Activated T-helper 1 cell treated with anti-CD3 and anti-CD28 coated beads, Interleukin-12 subunit alpha, Interleukin-12 subunit beta, Interleukin-2, Interleukin-4 antibody, amounts not matched to agents 30 ng/mL and 10 ng/mL and 1 ng/mL, durations not matched to agents 14 hours and 24 hours and 36 hours (primary cell): Measurements from ENCODE around the gene INSL6. TPM values are rescaled to one million over a fixed set of nuclear protein-coding genes. Genes with fewer than 3 reads are reported as not detected.

Experiments
- DNase-seq: peaks from one replicate; pipeline ENCODE4 v3.0.0; 2021; ENCODE audit warnings: low spot score
- H3K27ac Mint-ChIP-seq: one replicate; pipeline ENCODE4 v1.8.0; 2021; ENCODE audit warnings: mild to moderate bottlenecking, mixed read lengths
- H3K27me3 Mint-ChIP-seq: one replicate; pipeline ENCODE4 v1.8.0; 2022; ENCODE audit warnings: mild to moderate bottlenecking, moderate library complexity, mixed read lengths; ENCODE audit not compliant: insufficient read depth
- H3K36me3 Mint-ChIP-seq: one replicate; pipeline ENCODE4 v1.8.0; 2021; ENCODE audit warnings: low read depth, mixed read lengths
- H3K4me1 Mint-ChIP-seq: one replicate; pipeline ENCODE4 v1.8.0; 2021; ENCODE audit warnings: low read depth, mixed read lengths
- H3K4me3 Mint-ChIP-seq: one replicate; pipeline ENCODE4 v1.8.0; 2021; ENCODE audit warnings: mild to moderate bottlenecking, moderate library complexity, mixed read lengths
- H3K9me3 Mint-ChIP-seq: one replicate; pipeline ENCODE4 v1.8.0; 2021; ENCODE audit warnings: mixed read lengths
- intact Hi-C: fragments of 100-400 bp; cut with micrococcal nuclease; formaldehyde crosslinking; loops from one replicate; pipeline ENCODE4 v1.15.1; 2024
- total RNA-seq: library from RNA; stranded (reverse); gene quantifications from 2 replicates; pipeline ENCODE4 v1.2.3, GENCODE V29; 2022

The INSL6 gene
- total RNA-seq, 1 donor from 2014 or later = not detected

DNA sequence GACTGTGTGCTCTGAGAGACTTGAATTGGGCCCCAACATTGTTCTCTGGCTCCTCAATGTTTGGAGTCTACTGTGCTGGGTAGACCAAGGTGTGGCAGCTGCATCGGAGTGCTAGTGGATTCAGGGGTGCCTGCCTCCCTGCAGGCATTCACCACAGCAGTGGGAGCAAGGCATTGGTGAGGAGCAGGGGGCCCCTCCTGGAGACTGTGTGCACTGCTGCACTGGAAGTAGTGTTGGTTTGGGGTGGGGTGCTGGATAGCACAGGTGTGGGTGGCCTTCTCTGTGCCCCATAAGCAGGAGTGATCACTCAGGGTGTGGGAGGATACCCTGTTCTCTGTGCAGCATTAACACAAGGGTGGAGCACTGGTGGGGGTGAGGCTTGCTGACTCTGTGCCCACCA lies 39.2 kb downstream of the INSL6 start:
- Mint-ChIP-seq H3K36me3 (peaks cover 74% of the 10 kb centered on the region), H3K9me3 (peaks cover 34% of the 10 kb centered on the region), H3K4me3 (no peak overlapping the region), H3K4me1 (peaks cover 8% of the 10 kb centered on the region), H3K27ac (no peak overlapping the region), H3K27me3 (no peaks in the 10 kb centered on the region)
- DNase-seq = no peak
- intact Hi-C loops = no loop called here

DNA sequence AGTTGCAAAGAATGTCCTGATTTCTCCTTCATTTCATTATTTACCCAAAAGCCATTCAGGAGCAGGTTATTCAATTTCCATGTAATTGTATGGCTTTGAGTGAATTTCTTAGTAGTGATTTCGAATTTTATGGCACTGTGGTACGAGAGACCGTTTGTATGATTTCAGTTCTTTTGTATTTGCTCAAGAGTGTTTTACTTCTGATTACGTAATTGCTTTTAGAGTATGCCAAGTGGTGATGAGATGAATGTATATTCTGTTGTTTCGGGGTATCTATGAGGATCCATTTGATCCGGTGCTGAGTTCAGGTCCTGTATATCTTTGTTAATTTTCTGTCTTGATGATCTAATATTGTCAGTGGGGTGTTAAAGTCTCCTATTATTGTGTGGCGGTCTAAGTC lies 41.2 kb downstream of the INSL6 start:
- no peak overlapping the region for H3K27ac Mint-ChIP-seq
- intact Hi-C loops = no loop called here

GRCh38 chr9:5140151-5140550 lies 45.3 kb downstream of the INSL6 start:
- intact Hi-C loops = no loop called here
- Mint-ChIP-seq H3K27ac (no peak overlapping the region), H3K4me3 (no peak overlapping the region), H3K27me3 (no peaks in the 10 kb centered on the region), H3K4me1 (peaks cover 8% of the 10 kb centered on the region), H3K36me3 (peaks cover 44% of the 10 kb centered on the region), H3K9me3 (peaks cover 26% of the 10 kb centered on the region)
- DNase-seq = no peak

More for the DNA sequence above, 41.2 kb downstream of the INSL6 start:
- no peak overlapping the region for H3K4me3 Mint-ChIP-seq
- peaks cover 8% of the 10 kb centered on the region for H3K4me1 Mint-ChIP-seq
- DNase-seq = no peak
- H3K27me3 Mint-ChIP-seq = no peaks in the 10 kb centered on the region
- H3K36me3 Mint-ChIP-seq = peaks cover 66% of the 10 kb centered on the region
- peaks cover 18% of the 10 kb centered on the region for H3K9me3 Mint-ChIP-seq

- H3K4me1 Mint-ChIP-seq = no peaks in the 10 kb centered on the region
- no peak overlapping the region for H3K4me3 Mint-ChIP-seq
- H3K9me3 Mint-ChIP-seq = no peaks in the 10 kb centered on the region
- no peaks in the 10 kb centered on the region for H3K27me3 Mint-ChIP-seq
- DNase-seq = no peak
- H3K36me3 Mint-ChIP-seq = peaks cover 33% of the 10 kb centered on the region
- peak overlapping the region; percentile 3 for H3K27ac Mint-ChIP-seq
- intact Hi-C loops = no loop called here
These were observed 62.9 kb downstream of the INSL6 start for GRCh38 chr9:5122516-5122915.

GRCh38 chr9:5122116-5122515 lies 63.3 kb downstream of the INSL6 start:
- Mint-ChIP-seq H3K4me3 (no peak overlapping the region), H3K27ac (no peak overlapping the region), H3K9me3 (no peaks in the 10 kb centered on the region), H3K4me1 (peaks cover 1% of the 10 kb centered on the region), H3K27me3 (no peaks in the 10 kb centered on the region), H3K36me3 (peaks cover 33% of the 10 kb centered on the region)
- DNase-seq = no peak
- intact Hi-C loops = no loop called here

GRCh38 chr9:5113994-5114748 lies 71.3 kb downstream of the INSL6 start:
- DNase-seq = no peak
- Mint-ChIP-seq H3K4me1 (peaks cover 5% of the 10 kb centered on the region), H3K27ac (no peak overlapping the region), H3K36me3 (peaks cover 30% of the 10 kb centered on the region), H3K9me3 (peaks cover 5% of the 10 kb centered on the region), H3K27me3 (no peaks in the 10 kb centered on the region), H3K4me3 (no peak overlapping the region)
- intact Hi-C loops = no loop called here

Other genes with a start within 250 kb of the INSL6 start
- gene JAK2, start 200.4 kb downstream of the INSL6 start, total RNA-seq = 30.8 and 32.0 TPM in 2 replicates
- 0.10 TPM in 1 of 2 replicates, not detected in the other for gene INSL4, start 45.8 kb upstream of the INSL6 start, total RNA-seq
- 1.1 and 1.5 TPM in 2 replicates for gene RLN2, start 119.1 kb upstream of the INSL6 start, total RNA-seq
- 0.70 TPM in 1 of 2 replicates, not detected in the other for gene RLN1, start 154.2 kb upstream of the INSL6 start, total RNA-seq